MM.1S (cell line): Measurements from ENCODE around the gene FANCL.

Source experiments
- EZH2 ChIP-seq: fragments of 300-600 bp; sonication (generic); optimal IDR thresholded peaks from 2 replicates; pipeline ENCODE3; 2017; ENCODE audit warnings: low read depth, mild to moderate bottlenecking, antibody characterized with exemption, low read length, mixed read lengths
- TF ChIP-seq, protein P1 (sequence below): fragments of 300-600 bp; sonication (generic); IDR thresholded peaks from 2 replicates; pipeline ENCODE4 v1.5.1; 2016; ENCODE audit warnings: antibody characterized with exemption, low read length, mixed read lengths

DNA sequence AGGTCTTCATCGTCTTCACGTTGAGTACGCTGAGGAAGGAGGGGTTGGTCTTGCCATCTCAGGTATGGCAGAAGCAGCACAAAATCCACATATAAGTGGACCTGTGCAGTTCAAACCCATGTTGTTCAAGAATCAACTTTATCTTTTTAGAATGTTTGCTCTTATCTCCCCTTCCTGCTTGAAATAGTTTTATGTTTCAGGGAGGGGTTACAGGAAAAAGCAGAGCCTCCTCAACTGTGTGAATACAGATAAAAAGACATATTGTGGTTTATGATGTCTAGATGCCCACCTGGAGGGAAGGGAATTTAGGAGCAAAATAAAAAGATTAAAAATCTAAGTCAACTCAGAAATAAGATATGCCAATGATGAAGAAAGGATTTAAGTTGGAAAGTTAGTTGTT is 118.6 kb downstream of the FANCL start:
- TF ChIP-seq, protein P1, sequence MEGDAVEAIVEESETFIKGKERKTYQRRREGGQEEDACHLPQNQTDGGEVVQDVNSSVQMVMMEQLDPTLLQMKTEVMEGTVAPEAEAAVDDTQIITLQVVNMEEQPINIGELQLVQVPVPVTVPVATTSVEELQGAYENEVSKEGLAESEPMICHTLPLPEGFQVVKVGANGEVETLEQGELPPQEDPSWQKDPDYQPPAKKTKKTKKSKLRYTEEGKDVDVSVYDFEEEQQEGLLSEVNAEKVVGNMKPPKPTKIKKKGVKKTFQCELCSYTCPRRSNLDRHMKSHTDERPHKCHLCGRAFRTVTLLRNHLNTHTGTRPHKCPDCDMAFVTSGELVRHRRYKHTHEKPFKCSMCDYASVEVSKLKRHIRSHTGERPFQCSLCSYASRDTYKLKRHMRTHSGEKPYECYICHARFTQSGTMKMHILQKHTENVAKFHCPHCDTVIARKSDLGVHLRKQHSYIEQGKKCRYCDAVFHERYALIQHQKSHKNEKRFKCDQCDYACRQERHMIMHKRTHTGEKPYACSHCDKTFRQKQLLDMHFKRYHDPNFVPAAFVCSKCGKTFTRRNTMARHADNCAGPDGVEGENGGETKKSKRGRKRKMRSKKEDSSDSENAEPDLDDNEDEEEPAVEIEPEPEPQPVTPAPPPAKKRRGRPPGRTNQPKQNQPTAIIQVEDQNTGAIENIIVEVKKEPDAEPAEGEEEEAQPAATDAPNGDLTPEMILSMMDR = no peak
- TF ChIP-seq EZH2 = no peak
